ENCODE results near the gene GALNT1. TPM values are rescaled to one million over a fixed set of nuclear protein-coding genes. Genes with fewer than 3 reads are reported as not detected.

GALNT1 gene
- total RNA-seq, 1 donor from 2014 or later: 113 TPM

GRCh38 chr18:35717182-35717581 is 135.6 kb downstream of the GALNT1 start:
- no peak overlapping the region for H3K4me3 Mint-ChIP-seq
- H3K4me1 ChIP-seq: no peaks in the 10 kb centered on the region
- H3K27ac Mint-ChIP-seq: no peak overlapping the region
- no peak for DNase-seq (ENCODE audit: low spot score)
- no peaks in the 10 kb centered on the region for H3K36me3 ChIP-seq
- H3K4me2 ChIP-seq: no peak overlapping the region
- H3K36me3 Mint-ChIP-seq: peaks cover 23% of the 10 kb centered on the region
- H3K9me3 ChIP-seq (ENCODE audit: low read depth): no peaks in the 10 kb centered on the region
- H3K9ac ChIP-seq: no peak overlapping the region
- H3K4me3 ChIP-seq: no peak overlapping the region
- H3K27ac ChIP-seq: no peak overlapping the region
- no peaks in the 10 kb centered on the region for H4K20me1 ChIP-seq (ENCODE audit: low read depth)
- no peaks in the 10 kb centered on the region for H3K27me3 Mint-ChIP-seq (ENCODE audit: insufficient read depth, low read depth)
- peaks cover 24% of the 10 kb centered on the region for H3K9me3 Mint-ChIP-seq
- H3K27me3 ChIP-seq: no peaks in the 10 kb centered on the region
- H3F3A ChIP-seq (ENCODE audit: low read depth): no peaks in the 10 kb centered on the region
- TF ChIP-seq CTCF (IDR thresholded peaks at IDR 0.05): no peak
- TF ChIP-seq EZH2phosphoT487 (IDR thresholded peaks at IDR 0.05): no peak
- no peak for TF ChIP-seq EZH2 (IDR thresholded peaks at IDR 0.05)
- no peaks in the 10 kb centered on the region for H3K79me2 ChIP-seq (ENCODE audit: low read depth)
- H3K4me1 Mint-ChIP-seq: no peaks in the 10 kb centered on the region
- H2AFZ ChIP-seq (replicated peaks): no peak overlapping the region

- Mint-ChIP-seq H3K4me1 (no peaks in the 10 kb centered on the region), H3K36me3 (peaks cover 8% of the 10 kb centered on the region), H3K9me3 (peaks cover 26% of the 10 kb centered on the region), H3K27me3 (ENCODE audit: insufficient read depth, low read depth) (no peaks in the 10 kb centered on the region), H3K4me3 (no peak overlapping the region), H3K27ac (no peak overlapping the region)
- Histone ChIP-seq H3K4me1 (no peaks in the 10 kb centered on the region), H3K36me3 (no peaks in the 10 kb centered on the region), H3K4me3 (no peak overlapping the region), H2AFZ (replicated peaks) (no peak overlapping the region), H3K9me3 (ENCODE audit: low read depth) (no peaks in the 10 kb centered on the region), H3K9ac (no peak overlapping the region), H3F3A (ENCODE audit: low read depth) (no peaks in the 10 kb centered on the region), H3K79me2 (ENCODE audit: low read depth) (no peaks in the 10 kb centered on the region), H3K27ac (no peak overlapping the region), H4K20me1 (ENCODE audit: low read depth) (no peaks in the 10 kb centered on the region), H3K27me3 (no peaks in the 10 kb centered on the region), H3K4me2 (no peak overlapping the region)
- DNase-seq (ENCODE audit: low spot score): no peak
- TF ChIP-seq CTCF (IDR thresholded peaks at IDR 0.05) (no peak), EZH2 (IDR thresholded peaks at IDR 0.05) (no peak), EZH2phosphoT487 (IDR thresholded peaks at IDR 0.05) (no peak)
Measured at GRCh38 chr18:35721431-35722081, 140.0 kb downstream of the GALNT1 start.

GRCh38 chr18:35728676-35729075 is 147.1 kb downstream of the GALNT1 start:
- peaks cover 4% of the 10 kb centered on the region for H3K9me3 Mint-ChIP-seq
- H3K4me2 ChIP-seq: no peak overlapping the region
- H3K27ac Mint-ChIP-seq: no peak overlapping the region
- H3K4me1 ChIP-seq: no peaks in the 10 kb centered on the region
- no peak overlapping the region for H3K4me3 Mint-ChIP-seq
- H4K20me1 ChIP-seq (ENCODE audit: low read depth): no peaks in the 10 kb centered on the region
- no peak overlapping the region for H3K27ac ChIP-seq
- no peak for DNase-seq (ENCODE audit: low spot score)
- no peaks in the 10 kb centered on the region for H3K36me3 ChIP-seq
- no peak overlapping the region for H3K9ac ChIP-seq
- no peaks in the 10 kb centered on the region for H3K27me3 ChIP-seq
- H2AFZ ChIP-seq (replicated peaks): no peak overlapping the region
- TF ChIP-seq CTCF (IDR thresholded peaks at IDR 0.05): no peak
- no peaks in the 10 kb centered on the region for H3K9me3 ChIP-seq (ENCODE audit: low read depth)
- no peaks in the 10 kb centered on the region for H3K27me3 Mint-ChIP-seq (ENCODE audit: insufficient read depth, low read depth)
- H3K36me3 Mint-ChIP-seq: no peaks in the 10 kb centered on the region
- H3K4me3 ChIP-seq: no peak overlapping the region
- H3F3A ChIP-seq (ENCODE audit: low read depth): no peaks in the 10 kb centered on the region
- H3K79me2 ChIP-seq (ENCODE audit: low read depth): no peaks in the 10 kb centered on the region
- no peaks in the 10 kb centered on the region for H3K4me1 Mint-ChIP-seq
